A673 (cell line): ENCODE results near the gene IGLL5. TPM values are rescaled to one million over a fixed set of nuclear protein-coding genes. Genes with fewer than 3 reads are reported as not detected.

Experiments
- BruUV-seq: library from RNA; stranded (reverse); fragments of 400-500 nt; replicated peaks from 2 replicates; lab custom pipeline; 2021; lab: Mats Ljungman, UMichigan
- CTCF ChIA-PET: fragments of 300-600 bp; sonication (Branson Sonifier 250); formaldehyde crosslinking; loops from one replicate; lab custom pipeline; 2022; ENCODE audit warnings: antibody characterized with exemption; lab: Charles Lee
- POLR2A ChIA-PET: fragments of 300-600 bp; sonication (Branson Sonifier 250); formaldehyde crosslinking; loops from one replicate; lab custom pipeline; 2022; ENCODE audit warnings: antibody characterized with exemption; ENCODE audit not compliant: low non-redundant PET; lab: Charles Lee
- DNase-seq: peaks from one replicate; pipeline ENCODE4 v3.0.0-alpha.2; 2015; ENCODE audit warnings: low spot score
- H3K27ac ChIP-seq: fragments of 200-600 bp; sonication (generic); 2 replicates; pipeline ENCODE4 v1.5.1; 2016; ENCODE audit warnings: mixed run types, low read depth, mild to moderate bottlenecking, mixed read lengths, antibody characterized with exemption, low read length; ENCODE audit not compliant: poor library complexity, severe bottlenecking
- H3K27me3 ChIP-seq: fragments of 200-600 bp; sonication (generic); replicated peaks from 2 replicates; pipeline ENCODE4 v1.6.1; 2017; ENCODE audit warnings: mixed run types, low read depth, mild to moderate bottlenecking, mixed read lengths, antibody characterized with exemption, low read length; ENCODE audit not compliant: insufficient read depth, poor library complexity
- H3K36me3 ChIP-seq: fragments of 200-600 bp; sonication (generic); 2 replicates; pipeline ENCODE4 v1.6.1; 2016; ENCODE audit warnings: mixed run types, mild to moderate bottlenecking, mixed read lengths, antibody characterized with exemption, low read length; ENCODE audit not compliant: insufficient read depth, poor library complexity, severe bottlenecking
- H3K4me1 ChIP-seq: fragments of 200-600 bp; sonication (generic); 2 replicates; pipeline ENCODE4 v1.6.1; 2017; ENCODE audit warnings: mixed run types, mild to moderate bottlenecking, mixed read lengths, antibody characterized with exemption, low read length; ENCODE audit not compliant: insufficient read depth, poor library complexity, severe bottlenecking
- H3K4me3 ChIP-seq: fragments of 200-600 bp; sonication (generic); 2 replicates; pipeline ENCODE4 v1.5.1; 2016; ENCODE audit warnings: low read depth, mixed run types, mild to moderate bottlenecking, mixed read lengths, low read length; ENCODE audit not compliant: poor library complexity, severe bottlenecking
- H3K9me3 ChIP-seq: fragments of 200-600 bp; sonication (generic); 2 replicates; pipeline ENCODE4 v1.6.1; 2016; ENCODE audit warnings: mixed run types, low read depth, mild to moderate bottlenecking, mixed read lengths, antibody characterized with exemption, low read length; ENCODE audit not compliant: poor library complexity, severe bottlenecking
- CTCF ChIP-seq: fragments of 300-800, 200-600 bp; sonication (generic); conservative IDR thresholded peaks from 2 replicates; pipeline ENCODE4 v1.5.1; 2017; ENCODE audit warnings: low read depth, mild to moderate bottlenecking, antibody characterized with exemption, low read length, moderate library complexity, mixed read lengths
- EZH2 ChIP-seq: fragments of 200-600 bp; sonication (generic); IDR thresholded peaks from 2 replicates; pipeline ENCODE4 v1.6.1; 2017; ENCODE audit warnings: borderline replicate concordance, low read depth, mild to moderate bottlenecking, mixed read lengths, antibody characterized with exemption, low read length; ENCODE audit not compliant: poor library complexity, severe bottlenecking
- intact Hi-C: fragments of 100-400 bp; cut with micrococcal nuclease; formaldehyde crosslinking; loops from one replicate; pipeline ENCODE4 v1.10.0; 2022; ENCODE audit not compliant: unreplicated experiment
- total RNA-seq: library from RNA; stranded (reverse); gene quantifications from 2 replicates; pipeline ENCODE4 v1.2.3, GENCODE V29; 2021

IGLL5 gene
- total RNA-seq, 1 experiment from 2014 or later: not detected

DNA sequence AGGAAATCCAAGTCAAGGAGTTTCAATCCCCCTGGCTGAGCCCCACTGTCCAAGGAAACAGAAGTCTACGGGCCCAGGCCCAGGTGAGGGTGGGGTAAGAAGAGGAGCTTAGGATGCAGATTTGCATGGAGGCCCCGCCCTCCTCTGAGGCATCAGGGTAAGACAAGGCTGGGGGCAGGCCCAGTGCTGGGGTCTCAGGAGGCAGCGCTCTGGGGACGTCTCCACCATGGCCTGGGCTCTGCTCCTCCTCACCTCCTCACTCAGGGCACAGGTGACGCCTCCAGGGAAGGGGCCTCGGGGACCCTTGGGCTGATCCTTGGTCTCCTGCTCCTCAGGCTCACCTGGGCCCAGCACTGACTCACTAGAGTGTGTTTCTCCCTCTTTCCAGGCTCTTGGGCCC lies 31.3 kb upstream of the IGLL5 start:
- H3K4me3 ChIP-seq: no peak overlapping the region
- CTCF ChIA-PET: interaction anchor here (1.2 to 1.5 kb wide), 2 partner anchors 21 to 28 kb away, joined by 7 to 8 read pairs; no protein-coding TSS in a partner anchor
- H3K9me3 ChIP-seq: no peaks in the 10 kb centered on the region
- no peaks in the 10 kb centered on the region for H3K36me3 ChIP-seq
- intact Hi-C loops: loop anchor here (10.0 kb wide), 1 partner anchor 268 kb away; no protein-coding TSS in a partner anchor
- no peaks in the 10 kb centered on the region for H3K4me1 ChIP-seq
- POLR2A ChIA-PET: no interaction called here
- H3K27me3 ChIP-seq: peaks cover 50% of the 10 kb centered on the region
- DNase-seq: no peak
- no peak overlapping the region for H3K27ac ChIP-seq
- TF ChIP-seq CTCF: no peak
- no peak for TF ChIP-seq EZH2
- no TSS peak for BruUV-seq

- intact Hi-C loops: loop anchor here (10.0 kb wide), 1 partner anchor 268 kb away; no protein-coding TSS in a partner anchor
- no TSS peak for BruUV-seq
- Histone ChIP-seq H3K27ac (no peak overlapping the region), H3K4me3 (no peak overlapping the region), H3K4me1 (no peaks in the 10 kb centered on the region), H3K36me3 (no peaks in the 10 kb centered on the region), H3K27me3 (peaks cover 50% of the 10 kb centered on the region), H3K9me3 (no peaks in the 10 kb centered on the region)
- ChIA-PET CTCF (interaction anchor here (0.6 kb wide), 1 partner anchor 17 kb away, joined by 3 read pairs; no protein-coding TSS in a partner anchor), POLR2A (no interaction called here)
- DNase-seq: no peak
- TF ChIP-seq EZH2 (no peak), CTCF (no peak)
These were observed 30.6 kb upstream of the IGLL5 start for GRCh38 chr22:22856885-22857606.

- CTCF ChIA-PET: no interaction called here
These were observed 29.7 kb upstream of the IGLL5 start for GRCh38 chr22:22857607-22858558.

More at GRCh38 chr22:22857607-22858558, 29.7 kb upstream of the IGLL5 start:
- intact Hi-C loops: loop anchor here (10.0 kb wide), 1 partner anchor 267 kb away; no protein-coding TSS in a partner anchor
- Histone ChIP-seq H3K27ac (no peak overlapping the region), H3K36me3 (no peaks in the 10 kb centered on the region), H3K9me3 (no peaks in the 10 kb centered on the region), H3K4me1 (no peaks in the 10 kb centered on the region), H3K27me3 (peaks cover 43% of the 10 kb centered on the region), H3K4me3 (no peak overlapping the region)
- no peak for DNase-seq
- TF ChIP-seq CTCF: no peak
- TF ChIP-seq EZH2: no peak
- BruUV-seq: no TSS peak
- POLR2A ChIA-PET: no interaction called here
